Astrocyte (in vitro differentiated cells and primary cell): ENCODE measurements around the gene NAGLU. TPM values are rescaled to one million over a fixed set of nuclear protein-coding genes. Genes with fewer than 3 reads are reported as not detected.

Experiments used
- DNase-seq: peaks from one replicate; pipeline ENCODE4 v3.0.0-alpha.2; 2010; ENCODE audit warnings: low read depth
- FAIRE-seq: peaks from 2 replicates; lab custom pipeline; 2011; peaks lifted over from hg19 to GRCh38; lab: Jason Lieb, UNC
- H2AFZ ChIP-seq: 2 replicates; pipeline ENCODE4 v1.6.0; 2012; ENCODE audit warnings: low read depth, low read length, inconsistent platforms
- H3K27ac ChIP-seq: 2 replicates; pipeline ENCODE4 v1.5.1; 2011; ENCODE audit warnings: low read depth, low read length, inconsistent platforms
- H3K27me3 ChIP-seq: 2 replicates; pipeline ENCODE4 v1.6.0; 2011; ENCODE audit warnings: low read length, inconsistent platforms; ENCODE audit not compliant: insufficient read depth
- H3K36me3 ChIP-seq: 2 replicates; pipeline ENCODE4 v1.5.1; 2011; ENCODE audit warnings: low read length, inconsistent platforms; ENCODE audit not compliant: insufficient read depth
- H3K4me1 ChIP-seq: 2 replicates; pipeline ENCODE4 v1.5.1; 2011; ENCODE audit warnings: low read length, inconsistent platforms; ENCODE audit not compliant: insufficient read depth
- H3K4me2 ChIP-seq: 2 replicates; pipeline ENCODE4 v1.6.0; 2012; ENCODE audit warnings: low read length, inconsistent platforms
- H3K4me3 ChIP-seq: 2 replicates; pipeline ENCODE4 v1.5.1; 2011; ENCODE audit warnings: low read depth, mild to moderate bottlenecking, low read length, inconsistent platforms; ENCODE audit not compliant: insufficient read depth
- H3K79me2 ChIP-seq: 2 replicates; pipeline ENCODE4 v1.6.0; 2012; ENCODE audit warnings: mild to moderate bottlenecking, low read length, inconsistent platforms; ENCODE audit not compliant: insufficient read depth
- H3K9ac ChIP-seq: 2 replicates; pipeline ENCODE4 v1.6.0; 2012; ENCODE audit warnings: mild to moderate bottlenecking, low read length, inconsistent platforms
- H3K9me3 ChIP-seq: 2 replicates; pipeline ENCODE4 v1.5.1; 2012; ENCODE audit warnings: low read depth, mild to moderate bottlenecking, low read length, inconsistent platforms; ENCODE audit not compliant: insufficient read depth
- H4K20me1 ChIP-seq: 2 replicates; pipeline ENCODE4 v1.6.0; 2012; ENCODE audit warnings: low read length, inconsistent platforms; ENCODE audit not compliant: insufficient read depth
- H3K27ac Mint-ChIP-seq: one replicate; pipeline ENCODE4 v1.8.0; 2021; ENCODE audit warnings: mild to moderate bottlenecking, mixed read lengths; ENCODE audit not compliant: unreplicated experiment
- H3K27me3 Mint-ChIP-seq: one replicate; pipeline ENCODE4 v1.8.0; 2021; ENCODE audit warnings: low read depth, mixed read lengths; ENCODE audit not compliant: unreplicated experiment
- H3K36me3 Mint-ChIP-seq: one replicate; pipeline ENCODE4 v1.8.0; 2021; ENCODE audit warnings: low read depth, mixed read lengths; ENCODE audit not compliant: unreplicated experiment
- H3K4me1 Mint-ChIP-seq: one replicate; pipeline ENCODE4 v1.8.0; 2021; ENCODE audit warnings: low read depth, mixed read lengths; ENCODE audit not compliant: unreplicated experiment
- H3K4me3 Mint-ChIP-seq: one replicate; pipeline ENCODE4 v1.8.0; 2021; ENCODE audit warnings: mild to moderate bottlenecking, moderate library complexity, mixed read lengths; ENCODE audit not compliant: unreplicated experiment
- H3K9me3 Mint-ChIP-seq: one replicate; pipeline ENCODE4 v1.8.0; 2021; ENCODE audit warnings: mild to moderate bottlenecking, mixed read lengths; ENCODE audit not compliant: unreplicated experiment
- EZH2 ChIP-seq: IDR thresholded peaks from 2 replicates; pipeline ENCODE4 v1.6.1; 2012; ENCODE audit warnings: mild to moderate bottlenecking, low read length, inconsistent platforms; ENCODE audit not compliant: insufficient read depth
- total RNA-seq: library from RNA; stranded (reverse); gene quantifications from 2 replicates; pipeline ENCODE4 v1.2.1, GENCODE V29; 2021
- TF ChIP-seq, protein P1 (sequence below): IDR thresholded peaks from 2 replicates; pipeline ENCODE4 v1.5.1; 2011; ENCODE audit warnings: low read depth, mild to moderate bottlenecking, inconsistent platforms, low read length, moderate library complexity; ENCODE audit not compliant: insufficient read depth

Gene NAGLU
- total RNA-seq, 1 donor from 2014 or later, result 19.3 TPM

DNA sequence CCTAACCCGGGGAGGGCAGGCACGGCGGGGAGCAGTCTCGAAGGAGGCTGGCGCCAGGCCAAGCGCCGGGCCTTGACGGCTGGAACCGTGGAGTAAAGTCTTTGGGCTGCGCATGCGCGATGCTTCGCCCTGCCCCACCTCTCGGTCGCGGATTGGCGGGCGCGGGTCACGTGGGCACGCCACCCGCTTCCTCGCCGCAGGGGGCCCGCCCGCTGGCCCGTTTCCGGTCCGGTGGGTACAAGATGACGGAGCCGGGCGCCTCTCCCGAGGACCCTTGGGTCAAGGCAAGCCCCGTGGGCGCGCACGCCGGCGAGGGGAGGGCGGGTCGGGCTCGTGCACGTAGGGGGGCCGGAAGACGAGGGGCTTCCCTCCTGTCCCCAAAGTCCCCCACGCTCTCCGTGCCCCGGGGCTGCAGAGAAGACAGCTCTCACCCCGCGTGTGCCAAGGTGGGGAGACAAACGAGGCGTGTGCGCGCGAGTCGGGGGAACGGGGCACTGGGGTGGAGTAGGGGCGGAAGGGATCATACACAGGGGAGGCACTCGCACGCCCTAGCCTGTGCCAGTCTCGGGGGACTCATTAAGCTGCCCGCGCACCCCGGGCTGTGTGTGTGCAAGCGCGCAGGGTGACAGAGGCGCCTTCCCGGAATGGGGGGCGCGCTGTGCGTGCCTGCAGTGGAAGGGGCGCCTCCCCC lies 31.0 kb downstream of the NAGLU start, which contains the start of gene MLX:
MLX (plus strand) TSS at position 218 of the 691 bp plus-strand sequence; CDS start at position 243, 25 bp downstream.
- H4K20me1 ChIP-seq, result peaks cover 24% of the 10 kb centered on the region
- H3K79me2 ChIP-seq, result peaks cover 70% of the 10 kb centered on the region
- FAIRE-seq (no peak), DNase-seq (peak; percentile 59)
- no peak for TF ChIP-seq EZH2
- TF ChIP-seq, protein P1, sequence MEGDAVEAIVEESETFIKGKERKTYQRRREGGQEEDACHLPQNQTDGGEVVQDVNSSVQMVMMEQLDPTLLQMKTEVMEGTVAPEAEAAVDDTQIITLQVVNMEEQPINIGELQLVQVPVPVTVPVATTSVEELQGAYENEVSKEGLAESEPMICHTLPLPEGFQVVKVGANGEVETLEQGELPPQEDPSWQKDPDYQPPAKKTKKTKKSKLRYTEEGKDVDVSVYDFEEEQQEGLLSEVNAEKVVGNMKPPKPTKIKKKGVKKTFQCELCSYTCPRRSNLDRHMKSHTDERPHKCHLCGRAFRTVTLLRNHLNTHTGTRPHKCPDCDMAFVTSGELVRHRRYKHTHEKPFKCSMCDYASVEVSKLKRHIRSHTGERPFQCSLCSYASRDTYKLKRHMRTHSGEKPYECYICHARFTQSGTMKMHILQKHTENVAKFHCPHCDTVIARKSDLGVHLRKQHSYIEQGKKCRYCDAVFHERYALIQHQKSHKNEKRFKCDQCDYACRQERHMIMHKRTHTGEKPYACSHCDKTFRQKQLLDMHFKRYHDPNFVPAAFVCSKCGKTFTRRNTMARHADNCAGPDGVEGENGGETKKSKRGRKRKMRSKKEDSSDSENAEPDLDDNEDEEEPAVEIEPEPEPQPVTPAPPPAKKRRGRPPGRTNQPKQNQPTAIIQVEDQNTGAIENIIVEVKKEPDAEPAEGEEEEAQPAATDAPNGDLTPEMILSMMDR, result no peak
- peaks cover 39% of the 10 kb centered on the region for H3K4me1 ChIP-seq
- H3K9me3 ChIP-seq, result no peaks in the 10 kb centered on the region
- Mint-ChIP-seq H3K9me3 (no peaks in the 10 kb centered on the region), H3K27ac (peak within 1 kb of the TSS; percentile 81), H3K4me3 (peak within 1 kb of the TSS; percentile 96), H3K27me3 (no peaks in the 10 kb centered on the region), H3K36me3 (peaks cover 23% of the 10 kb centered on the region), H3K4me1 (peaks cover 20% of the 10 kb centered on the region)
- H3K36me3 ChIP-seq, result peaks cover 35% of the 10 kb centered on the region
- H3K9ac ChIP-seq, result peak within 1 kb of the TSS; percentile 84
- H3K27me3 ChIP-seq, result no peaks in the 10 kb centered on the region
- peak within 1 kb of the TSS; percentile 64 for H3K27ac ChIP-seq
- peak within 1 kb of the TSS; percentile 77 for H3K4me3 ChIP-seq
- H2AFZ ChIP-seq, result peak within 1 kb of the TSS; percentile 72
- H3K4me2 ChIP-seq, result peak within 1 kb of the TSS; percentile 89

DNA sequence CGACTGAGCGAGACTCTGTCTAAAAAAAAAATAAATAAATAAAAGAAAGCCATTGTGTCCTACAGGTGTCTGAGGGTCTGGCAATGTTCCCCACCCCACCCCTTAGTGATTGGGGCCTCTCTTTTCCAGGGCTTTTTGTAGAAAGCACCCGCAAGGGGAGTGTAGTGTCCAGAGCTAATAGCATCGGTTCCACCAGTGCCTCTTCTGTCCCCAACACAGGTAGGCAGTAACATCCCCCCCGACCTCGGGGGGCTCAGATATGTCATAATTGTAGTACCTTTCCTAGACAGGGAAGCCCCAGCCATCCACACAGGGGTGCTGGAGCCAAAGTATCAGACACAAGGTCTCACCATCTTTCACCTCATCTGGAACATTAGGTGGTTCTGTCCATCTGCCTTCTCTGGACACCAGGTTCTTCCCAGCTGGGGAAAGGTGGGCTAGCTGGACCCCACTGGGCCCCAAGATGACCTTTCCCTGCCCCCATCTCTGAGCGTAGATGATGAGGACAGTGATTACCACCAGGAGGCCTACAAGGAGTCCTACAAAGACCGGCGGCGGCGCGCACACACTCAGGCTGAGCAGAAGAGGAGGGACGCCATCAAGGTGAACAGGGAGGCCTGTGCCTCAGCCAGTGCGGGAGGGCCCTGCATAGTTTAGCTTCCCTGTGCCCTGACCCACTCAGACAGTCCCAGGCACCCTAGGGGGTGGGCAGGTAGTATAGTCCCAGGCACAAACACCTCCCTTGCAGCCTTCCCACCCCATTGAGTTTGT lies 32.5 kb downstream of the NAGLU start:
- FAIRE-seq (no peak), DNase-seq (no peak)
- Histone ChIP-seq H3K9ac (no peak overlapping the region), H3K36me3 (peaks cover 49% of the 10 kb centered on the region), H4K20me1 (peaks cover 35% of the 10 kb centered on the region), H3K4me3 (no peak overlapping the region), H3K27ac (no peak overlapping the region), H3K4me2 (peak overlapping the region; percentile 32), H3K9me3 (no peaks in the 10 kb centered on the region), H3K79me2 (peaks cover 67% of the 10 kb centered on the region), H3K4me1 (peaks cover 27% of the 10 kb centered on the region), H2AFZ (no peak overlapping the region), H3K27me3 (no peaks in the 10 kb centered on the region)
- Mint-ChIP-seq H3K9me3 (no peaks in the 10 kb centered on the region), H3K27me3 (no peaks in the 10 kb centered on the region), H3K27ac (peak overlapping the region; percentile 53), H3K4me1 (peaks cover 11% of the 10 kb centered on the region), H3K4me3 (peak overlapping the region; percentile 96), H3K36me3 (peaks cover 27% of the 10 kb centered on the region)
- TF ChIP-seq, protein P1, result no peak
- TF ChIP-seq EZH2, result no peak
